ENCODE measurements around the gene CD209.

The CD209 gene

DNA sequence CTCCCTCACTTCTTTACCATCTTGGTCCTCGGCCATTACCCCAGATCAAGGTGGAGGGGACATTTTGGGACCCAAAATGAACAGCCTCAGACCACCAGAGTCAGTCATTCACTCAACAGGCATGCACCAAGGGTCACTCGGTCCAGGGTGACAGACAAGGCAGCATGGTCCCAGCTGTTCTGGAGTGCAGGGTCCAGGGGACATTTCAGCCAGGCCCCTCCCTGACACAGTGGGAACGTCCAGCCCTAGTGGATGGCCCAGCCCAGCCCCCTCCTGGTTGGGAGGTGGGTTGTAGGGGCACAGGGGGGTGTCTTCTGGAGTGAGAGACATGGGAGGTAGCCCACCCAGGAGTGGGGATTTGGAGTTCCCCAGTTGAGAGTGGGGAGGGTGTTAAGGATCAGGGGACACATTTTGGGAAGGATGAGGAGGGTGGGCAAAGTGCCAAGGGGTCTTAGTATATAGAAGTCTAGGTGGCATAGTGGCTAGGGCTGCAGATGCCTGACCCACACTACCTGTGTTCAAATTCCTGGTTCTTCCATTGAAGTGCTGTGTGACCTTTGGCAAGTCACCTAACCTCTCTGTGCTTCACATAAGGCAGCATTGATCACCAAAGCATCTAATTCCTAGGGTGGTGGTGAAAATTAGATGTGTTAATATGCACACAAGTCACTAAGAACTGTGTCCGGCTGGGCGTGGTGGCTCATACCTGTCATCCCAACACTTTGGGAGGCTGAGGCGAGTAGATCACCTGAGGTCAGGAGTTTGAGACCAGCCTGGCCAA, 42.9 kb downstream of the CD209 start:
- no peak for DNase-seq

DNA sequence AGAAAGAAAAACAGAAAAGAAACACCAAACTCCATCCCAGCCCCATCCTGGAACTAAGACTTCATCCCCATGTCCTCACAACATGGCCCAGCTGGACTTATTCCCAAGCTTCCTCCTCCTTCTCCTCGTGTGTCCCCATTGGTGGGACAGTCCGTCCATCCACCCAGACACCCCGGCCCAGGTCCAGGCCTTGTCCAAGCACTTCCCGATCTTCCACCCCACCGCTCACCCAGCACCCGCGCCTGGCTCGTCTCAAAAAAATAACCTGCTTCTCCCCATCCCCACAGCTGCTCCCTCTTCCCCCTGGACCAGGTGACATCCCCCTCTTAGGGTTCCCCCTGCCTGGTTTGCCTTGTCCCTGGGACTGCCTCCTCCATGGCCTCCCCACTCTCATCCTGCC, 44.0 kb downstream of the CD209 start:
- DNase-seq, result no peak

DNA sequence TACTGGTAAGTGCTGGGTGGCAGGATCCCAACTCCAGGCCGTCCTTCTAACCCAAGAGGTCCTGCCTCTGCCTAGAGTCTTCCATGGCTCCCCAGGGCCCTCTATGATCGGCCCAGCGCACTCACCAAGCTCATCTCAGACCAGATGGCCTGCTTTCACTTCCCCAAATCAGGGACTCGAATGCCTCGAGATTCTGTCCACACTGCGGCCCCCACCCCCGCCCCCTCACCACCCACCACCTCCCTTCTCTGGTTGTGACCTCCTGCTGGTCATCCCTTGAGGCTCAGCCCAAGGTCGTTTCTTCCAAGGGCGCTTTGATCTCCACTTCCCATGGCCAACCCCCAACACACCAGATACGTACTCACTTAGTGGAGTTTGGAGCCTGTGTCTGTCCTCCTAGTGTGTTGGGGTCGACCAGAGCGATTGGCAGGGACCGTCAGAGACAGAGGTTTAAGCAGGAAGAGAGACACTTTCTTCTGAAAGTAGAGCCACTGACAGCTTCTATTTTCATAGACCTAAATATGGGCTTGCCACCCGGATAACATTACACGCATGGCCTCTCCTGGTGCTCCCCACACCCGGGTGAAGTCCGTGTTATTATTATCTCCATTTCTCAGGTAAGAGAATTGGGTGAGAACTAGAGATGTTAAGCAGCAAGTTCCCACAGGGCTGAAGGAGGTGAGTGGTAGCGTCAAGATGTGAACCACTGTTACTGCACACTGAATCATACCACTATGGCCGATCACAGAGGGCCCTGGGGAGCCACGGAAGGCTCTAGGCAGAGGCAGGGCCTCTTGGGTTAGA, 45.5 kb downstream of the CD209 start, which contains the start of gene FCER2:
Gene FCER2 (minus strand): TSS at position 478 of the 804 bp plus-strand sequence. CDS start 2,371 bp downstream, outside the sequence.
- DNase-seq, result no peak

DNA sequence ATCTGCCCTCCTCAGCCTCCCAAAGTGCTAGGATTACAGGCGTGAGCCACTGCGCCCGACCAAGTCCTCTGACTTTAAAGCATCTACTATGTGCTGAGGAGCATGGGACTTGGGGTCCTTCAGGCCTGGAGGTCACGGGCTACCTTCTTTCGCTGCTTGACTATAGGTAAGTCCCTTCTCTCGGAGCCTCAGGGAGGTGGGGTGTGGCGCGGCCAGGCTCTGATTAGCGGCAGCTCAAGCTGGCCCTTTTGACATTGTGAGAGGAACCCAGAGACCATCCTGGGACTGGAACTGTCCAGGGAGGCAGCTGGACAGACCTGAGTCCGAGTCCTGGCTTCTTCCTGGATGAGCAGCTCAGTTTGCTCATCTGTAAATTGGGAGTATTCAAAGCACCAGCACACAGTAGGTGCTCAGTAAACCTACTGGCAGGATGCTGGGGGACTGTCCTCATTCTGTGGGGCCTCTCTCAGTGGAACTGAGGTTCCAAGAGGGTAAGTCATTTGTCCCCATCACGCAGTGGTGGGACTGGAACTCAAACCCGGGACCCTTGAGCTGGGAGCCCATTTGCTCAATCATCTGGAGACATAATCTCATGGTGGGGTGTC, 46.2 kb downstream of the CD209 start:
- DNase-seq, result no peak

DNA sequence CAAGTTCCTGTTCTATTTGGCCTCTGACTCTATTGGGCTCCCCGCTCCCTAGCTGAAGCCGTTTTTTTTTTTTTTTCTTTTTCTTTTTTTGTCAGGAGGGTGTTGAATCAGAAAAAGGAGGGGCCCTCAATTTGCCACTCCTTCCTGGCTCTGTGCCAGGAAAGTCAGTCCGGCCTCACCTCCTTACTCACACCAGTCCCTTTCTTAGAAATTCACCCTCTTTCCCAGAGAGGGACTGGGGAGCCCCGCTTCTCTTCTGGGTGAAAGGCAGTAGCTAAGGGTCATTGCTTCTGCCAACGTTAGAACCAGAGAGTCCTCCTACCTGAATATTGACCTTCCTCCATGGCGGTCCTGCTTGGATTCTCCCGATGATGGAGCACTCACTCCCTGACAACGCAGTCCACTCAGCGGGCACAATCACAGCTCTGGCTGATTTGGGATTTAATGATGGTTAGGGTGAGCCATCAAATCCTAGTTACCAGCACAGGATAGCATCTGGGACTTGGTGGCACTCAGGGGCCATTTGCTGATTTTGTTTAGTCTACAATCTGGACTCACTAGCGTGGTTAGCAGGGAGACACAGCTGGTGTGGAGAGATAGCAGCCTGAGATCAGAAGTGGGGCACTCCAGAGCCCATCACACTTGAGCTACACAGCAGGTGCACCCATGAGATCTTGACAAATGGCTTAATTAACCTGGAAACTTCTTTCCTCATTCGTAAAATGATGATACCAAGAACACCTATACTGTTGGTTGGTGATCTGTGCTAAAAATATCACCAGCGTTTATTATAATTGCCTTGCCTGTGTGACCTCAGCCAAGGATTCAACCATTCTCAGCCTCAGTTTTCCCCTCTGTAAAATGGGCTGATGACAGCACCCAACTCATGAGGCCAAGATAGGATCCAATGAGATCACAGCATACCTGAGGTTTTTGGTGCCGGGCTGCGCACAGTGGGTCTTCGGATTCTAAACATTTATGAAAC, 47.6 kb downstream of the CD209 start:
- DNase-seq, result no peak

DNA sequence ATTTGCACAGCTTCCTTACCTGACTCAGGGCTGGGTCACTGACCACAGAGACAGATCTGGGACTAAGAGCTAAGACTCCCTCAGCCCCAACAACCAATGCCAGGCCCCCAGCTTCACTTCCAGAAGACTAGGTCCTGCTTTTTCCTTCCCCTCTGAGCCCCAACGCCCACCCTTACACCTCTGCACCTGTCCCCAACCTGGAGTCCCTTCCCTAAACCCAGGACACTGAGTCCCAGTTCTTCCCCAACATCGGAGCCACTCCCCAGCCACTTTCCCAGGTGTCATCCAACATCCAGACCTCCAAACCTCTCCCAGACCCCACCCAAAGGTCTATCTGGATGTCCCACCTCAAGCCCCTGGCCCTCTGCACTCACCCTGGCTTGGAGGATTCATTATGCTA, 48.3 kb downstream of the CD209 start:
- no peak for DNase-seq

DNA sequence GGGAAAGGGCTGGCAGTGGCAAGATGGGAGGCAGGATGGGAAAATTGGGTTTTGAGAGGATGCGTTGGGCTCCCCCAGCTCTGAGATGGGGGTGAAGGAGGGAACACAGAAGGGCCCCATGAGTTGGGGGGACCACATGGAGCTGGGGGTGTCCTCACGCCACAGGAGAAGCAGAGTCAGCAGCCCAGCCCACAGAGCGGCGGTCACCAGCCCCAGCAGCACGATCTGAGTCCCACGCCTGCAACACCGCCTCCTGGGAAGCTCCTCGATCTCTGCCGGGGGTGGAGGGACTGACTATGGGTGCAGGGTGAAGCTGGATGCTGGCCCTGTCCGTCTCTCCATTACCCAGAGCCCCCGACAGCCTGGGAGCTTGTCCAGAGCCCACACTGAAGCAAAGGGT, 48.8 kb downstream of the CD209 start:
- no peak for DNase-seq

DNA sequence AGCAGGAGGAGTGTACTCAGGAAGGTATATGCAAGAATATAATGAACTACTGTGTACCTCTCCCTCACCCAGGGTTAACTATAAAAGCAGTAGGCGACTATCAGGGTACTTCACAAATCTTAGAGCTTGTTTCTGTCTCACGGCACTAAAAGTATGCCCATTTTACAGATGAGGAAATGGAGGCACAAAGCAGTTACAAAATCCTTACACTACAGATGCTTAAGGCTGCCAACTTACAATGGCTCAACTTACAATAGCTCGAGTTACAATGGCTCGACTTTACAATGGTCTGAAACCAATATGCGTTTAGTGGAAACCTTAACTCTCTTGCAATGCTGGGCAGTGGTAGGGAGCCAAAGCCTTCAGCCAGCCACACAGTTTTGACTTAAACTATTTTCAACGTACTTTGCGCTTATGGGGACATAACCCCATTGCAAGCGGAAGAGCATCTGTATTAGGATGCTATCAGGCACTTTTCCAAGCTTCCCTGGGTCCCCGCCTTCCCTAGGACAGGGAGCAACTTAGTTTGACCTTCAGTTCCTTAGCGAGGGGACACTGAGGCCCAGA, 49.5 kb downstream of the CD209 start:
- DNase-seq, result no peak

DNA sequence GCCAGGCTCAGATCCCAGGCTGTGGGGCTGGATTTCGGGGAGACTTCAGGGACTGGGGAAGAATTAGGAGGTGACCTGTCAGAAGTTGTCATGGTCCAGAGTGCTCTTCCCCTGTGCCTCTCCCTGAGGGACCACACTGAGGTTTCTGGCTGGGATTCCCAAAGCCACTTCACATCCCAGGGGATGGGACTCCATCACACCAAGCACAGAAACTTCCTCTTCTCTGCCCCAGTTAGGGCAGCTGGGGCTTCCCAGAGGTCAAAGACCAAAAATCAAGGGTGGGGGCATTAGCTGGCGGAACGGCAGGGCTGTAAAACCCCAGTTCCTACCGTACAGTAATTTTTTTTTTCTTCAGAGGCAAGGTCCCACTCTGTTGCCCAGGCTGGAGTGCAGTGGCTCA, 52.8 kb downstream of the CD209 start:
- no peak for DNase-seq

DNA sequence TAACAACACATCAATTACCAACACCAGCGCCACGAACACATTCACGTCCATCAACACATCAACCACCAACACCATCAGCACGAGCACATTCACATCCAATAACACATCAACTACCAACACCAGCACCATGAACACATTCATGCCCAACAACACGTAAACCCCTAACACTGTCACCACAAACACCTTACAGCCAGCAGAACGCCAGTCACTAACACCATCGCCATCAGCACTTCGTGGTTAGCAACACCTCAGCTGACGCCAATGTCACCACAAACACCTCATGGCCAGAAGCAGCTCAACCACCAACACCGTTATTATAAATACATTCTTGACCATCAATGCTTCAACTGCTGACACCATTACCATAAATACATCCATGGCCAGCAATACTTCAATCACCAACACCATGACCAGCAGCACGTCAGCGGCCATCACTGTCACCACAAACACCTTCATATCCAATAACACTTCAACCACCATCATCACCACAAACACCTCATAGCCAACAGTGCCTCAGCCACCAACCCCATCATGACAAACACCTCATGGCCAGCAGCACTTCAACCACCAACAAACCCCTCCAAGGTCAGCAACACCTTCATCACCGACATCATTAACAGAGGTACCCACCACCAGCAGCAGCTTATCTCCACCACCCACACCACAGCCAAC, 54.8 kb downstream of the CD209 start:
- DNase-seq, result peak; percentile 41

DNA sequence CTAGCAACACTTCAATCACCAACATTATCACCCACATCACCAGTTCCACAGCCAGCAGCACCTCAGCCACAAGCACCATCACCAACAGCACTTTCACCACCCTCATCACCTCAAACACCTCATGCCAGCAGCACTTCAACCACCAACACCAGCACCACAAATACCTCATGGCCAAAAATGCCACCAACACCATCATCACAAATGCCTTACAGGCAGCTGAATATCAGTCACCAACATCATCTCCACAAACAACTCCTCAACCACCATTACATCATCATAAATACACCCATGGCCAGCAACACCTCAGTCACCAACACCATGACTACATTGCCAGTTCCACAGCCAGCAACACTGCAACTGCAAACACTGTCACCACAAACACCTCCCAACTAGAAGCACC, 55.8 kb downstream of the CD209 start:
- DNase-seq, result peak; percentile 44

DNA sequence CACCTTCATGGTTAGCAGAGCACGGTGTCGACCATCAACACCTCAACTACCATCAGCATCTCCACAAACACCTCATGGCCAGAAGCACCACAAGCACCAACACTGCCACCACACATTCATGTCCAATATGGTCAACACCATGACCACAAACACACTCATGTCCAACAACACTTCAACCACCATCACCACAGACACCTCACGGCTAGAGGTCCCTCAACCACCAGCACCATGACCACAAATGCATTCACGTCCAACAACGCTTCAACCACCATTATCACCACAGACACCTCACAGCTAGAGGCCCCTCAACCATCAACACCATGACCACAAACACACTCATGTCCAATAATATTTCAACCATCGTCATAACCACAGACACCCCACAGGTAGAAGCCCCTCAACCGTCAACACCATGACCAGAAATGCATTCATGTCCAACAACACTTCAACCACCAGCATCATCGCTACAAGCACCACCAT, 56.5 kb downstream of the CD209 start:
- peak; percentile 45 for DNase-seq

Data from CD4-positive, alpha-beta T cell treated with Interleukin-12 subunit alpha and Interleukin-12 subunit beta, for 1 hour (primary cell).